Transverse colon (tissue), 4 donors: ENCODE data around the gene GPR148. TPM values are rescaled to one million over a fixed set of nuclear protein-coding genes. Genes with fewer than 3 reads are reported as not detected.
A peak's percentile ranks its signal among the peaks of the same experiment; 100 is the strongest.
"Not testable (repeated sequence)": the region's sequence is repeated elsewhere in the genome, so short reads cannot be mapped to it uniquely, and the experiment has no call there.

Experiments
- DNase-seq: peaks from one replicate; pipeline ENCODE4 v3.0.0-alpha.2; 2019
- H3K27ac ChIP-seq, 4 donors: fragments of 200-600 bp; sonication (generic); 2 replicates each; pipeline ENCODE4 v1.5.1; 2016 to 2018; ENCODE audit warnings: inconsistent platforms in 4 of 4
- H3K27me3 ChIP-seq: fragments of 200-600 bp; sonication (generic); 2 replicates; pipeline ENCODE4 v1.5.1; 2017; ENCODE audit warnings: inconsistent platforms
- H3K36me3 ChIP-seq, 4 donors: fragments of 200-600 bp; sonication (generic); 2 replicates each; pipeline ENCODE4 v1.5.1; 2017 to 2019; ENCODE audit warnings: inconsistent platforms in 4 of 4
- H3K4me1 ChIP-seq, 4 donors: fragments of 200-600 bp; sonication (generic); 2 replicates each; pipeline ENCODE4 v1.5.1; 2017 to 2020; ENCODE audit warnings: inconsistent platforms in 4 of 4
- H3K4me3 ChIP-seq, 4 donors: fragments of 200-600 bp; sonication (generic); 1 replicate in 1 of 4; 2 replicates in 3 of 4; pipeline versions ENCODE4 v1.5.1 to v1.6.1; 2017 to 2019; ENCODE audit warnings: inconsistent platforms in 4 of 4
- H3K9me3 ChIP-seq, 2 donors: fragments of 200-600 bp; sonication (generic); 2 replicates each; pipeline ENCODE4 v1.5.1; 2017 to 2019; ENCODE audit warnings: inconsistent platforms in 2 of 2
- CTCF ChIP-seq, 5 experiments: fragments of 200-600 bp in 3 of 5; fragments of 450-650 bp in 2 of 5; sonication (generic) in 3 of 5; IDR thresholded peaks; 1 replicate in 2 of 5; 2 replicates in 3 of 5; pipeline ENCODE4 v1.5.1; 2016 to 2017; ENCODE audit warnings: antibody characterized with exemption in 5 of 5, inconsistent platforms in 3 of 5, mild to moderate bottlenecking in 2 of 5, moderate library complexity in 1 of 5
- EP300 ChIP-seq: sonication (generic); formaldehyde crosslinking; IDR thresholded peaks from one replicate; pipeline ENCODE4 v1.6.1; 2017; ENCODE audit warnings: antibody characterized with exemption, low read depth
- POLR2A ChIP-seq: fragments of 450-650 bp; IDR thresholded peaks from one replicate; pipeline ENCODE4 v1.6.1; 2016; ENCODE audit warnings: antibody characterized with exemption, mild to moderate bottlenecking, moderate library complexity
- POLR2AphosphoS5 ChIP-seq, 3 donors: sonication (generic); formaldehyde crosslinking; IDR thresholded peaks; one replicate each; pipeline ENCODE4 v1.6.1; 2016; ENCODE audit warnings: antibody characterized with exemption in 3 of 3
- WGBS, 2 donors: methylation state at CpG; one replicate each; pipeline ENCODE4 v1.1.5; 2018; ENCODE audit warnings: low coverage in 1 of 2; 5-methylcytosine and 5-hydroxymethylcytosine counted together
- in situ Hi-C, 4 donors: fragments of 200-750 bp; cut with MboI; loops; one replicate each; pipeline versions ENCODE4 v1.15.0 to v1.15.1; 2017; ENCODE audit warnings: low sequenced_read_pairs in 3 of 4, low pct_ligation_motif_present in 1 of 4, low pct_unique_long_range_greater_than_20kb in 1 of 4
- intact Hi-C: fragments of 100-400 bp; cut with DNase I; formaldehyde crosslinking; loops from one replicate; pipeline ENCODE4 v1.15.1; 2023; ENCODE audit warnings: low total_unique reads
- total RNA-seq, 4 donors: library from RNA; depleted of rRNA; stranded (reverse); fragments of >200 nt; gene quantifications; one replicate each; pipeline ENCODE4 v1.1.0, GENCODE V29; 2016

The GPR148 gene
- not detected for total RNA-seq

GRCh38 chr2:130728549-130729316, at the start of gene GPR148:
TSS of gene GPR148 (plus strand) at chr2:130729070. CDS start at chr2:130729152, 82 bp downstream.
- peaks cover 8 to 21% (median 16%) of the 10 kb centered on the region in 4 donors for H3K4me1 ChIP-seq
- no peaks in the 10 kb centered on the region for H3K9me3 ChIP-seq
- H3K27me3 ChIP-seq, result peaks cover 8% of the 10 kb centered on the region
- TF ChIP-seq POLR2A (no peak), POLR2AphosphoS5 (IDR thresholded peaks at IDR 0.05) (no peak), EP300 (no peak), CTCF (IDR thresholded peaks at IDR 0.05) (no peak)
- in situ Hi-C loops (no loop called here), intact Hi-C loops (no loop called here)
- 76% methylated on average over 8 of the region's 8 CpGs; no CpG with 5 or more reads in 1 of the 2 donors for whole genome bisulfite sequencing, 2 donors
- H3K27ac ChIP-seq, result peak within 1 kb of the TSS; percentile 44 to 73 (median 70)
- peak within 1 kb of the TSS in 2 of 4 donors; percentile 49 to 59 for H3K4me3 ChIP-seq
- no peaks in the 10 kb centered on the region for H3K36me3 ChIP-seq
- no peak for DNase-seq

- DNase-seq, H3K9me3 ChIP-seq, H3K27ac ChIP-seq, H3K27me3 ChIP-seq, H3K4me1 ChIP-seq, intact Hi-C loops, H3K4me3 ChIP-seq, in situ Hi-C loops, H3K36me3 ChIP-seq: not testable (repeated sequence)
- WGBS, 2 donors, result 50% methylated on average over 17 of the region's 35 CpGs; no CpG with 5 or more reads in 1 of the 2 donors
These were observed 36.7 kb upstream of the GPR148 start for GRCh38 chr2:130692041-130692770.

- in situ Hi-C loops, H3K27ac ChIP-seq, H3K4me3 ChIP-seq, H3K4me1 ChIP-seq, H3K36me3 ChIP-seq, H3K9me3 ChIP-seq, intact Hi-C loops, H3K27me3 ChIP-seq: not testable (repeated sequence)
- DNase-seq, result peak; percentile 40
- TF ChIP-seq CTCF (IDR thresholded peaks at IDR 0.05), result peak in 2 of 5 experiments; percentile 14 to 30
- WGBS, 2 donors, result 20% methylated on average over 29 of the region's 37 CpGs; no CpG with 5 or more reads in 1 of the 2 donors
These were observed 35.4 kb upstream of the GPR148 start for GRCh38 chr2:130693474-130693873.

- H3K27me3 ChIP-seq, H3K4me3 ChIP-seq, H3K27ac ChIP-seq, H3K9me3 ChIP-seq, in situ Hi-C loops, H3K36me3 ChIP-seq, DNase-seq, intact Hi-C loops, H3K4me1 ChIP-seq: not testable (repeated sequence)
- WGBS, 2 donors, result 90% methylated on average over 3 of the region's 3 CpGs; no CpG with 5 or more reads in 1 of the 2 donors
These were observed 25.6 kb upstream of the GPR148 start for GRCh38 chr2:130703250-130703649.

GRCh38 chr2:130714795-130715194, 14.1 kb upstream of the GPR148 start:
- H3K27ac ChIP-seq, H3K9me3 ChIP-seq, H3K4me1 ChIP-seq, H3K36me3 ChIP-seq, in situ Hi-C loops, H3K4me3 ChIP-seq, DNase-seq, intact Hi-C loops, H3K27me3 ChIP-seq: not testable (repeated sequence)
- no CpG with 5 or more reads among the region's 2 CpGs for WGBS, 2 donors
